Tibial nerve (tissue), 4 donors: ENCODE results near the gene DNAJB9. TPM values are rescaled to one million over a fixed set of nuclear protein-coding genes. Genes with fewer than 3 reads are reported as not detected.

Source experiments
- DNase-seq, 2 donors: peaks; one replicate each; pipeline ENCODE4 v3.0.0-alpha.2; 2019; ENCODE audit warnings: low spot score in 2 of 2
- H3K27ac ChIP-seq, 4 donors: fragments of 200-600 bp; sonication (generic) in 3 of 4; one replicate each; pipeline ENCODE4 v1.5.1; 2017 to 2019; ENCODE audit warnings: mild to moderate bottlenecking in 1 of 4
- H3K27me3 ChIP-seq, 2 donors: fragments of 200-600 bp; sonication (generic) in 1 of 2; one replicate each; pipeline versions ENCODE4 v1.5.1 to v1.6.0; 2017 to 2019
- H3K36me3 ChIP-seq, 3 donors: fragments of 200-600 bp; sonication (generic); one replicate each; pipeline ENCODE4 v1.5.1; 2018 to 2019
- H3K4me1 ChIP-seq, 4 donors: fragments of 200-600 bp; sonication (generic) in 3 of 4; one replicate each; pipeline ENCODE4 v1.5.1; 2017 to 2019
- H3K4me3 ChIP-seq, 4 donors: fragments of 200-600 bp; sonication (generic) in 3 of 4; one replicate each; pipeline ENCODE4 v1.5.1; 2017 to 2019; ENCODE audit warnings: mild to moderate bottlenecking in 1 of 4, moderate library complexity in 1 of 4
- H3K9me3 ChIP-seq, 4 donors: fragments of 200-600 bp; sonication (generic) in 3 of 4; one replicate each; pipeline ENCODE4 v1.5.1; 2017 to 2019
- CTCF ChIP-seq, 5 experiments: fragments of 200-600 bp in 3 of 5; fragments of 450-650 bp in 2 of 5; sonication (generic) in 3 of 5; IDR thresholded peaks; one replicate each; pipeline ENCODE4 v1.5.1; 2016 to 2019; ENCODE audit warnings: antibody characterized with exemption in 5 of 5, mild to moderate bottlenecking in 3 of 5, moderate library complexity in 2 of 5
- EP300 ChIP-seq, 2 donors: sonication (generic); formaldehyde crosslinking; IDR thresholded peaks; one replicate each; pipeline ENCODE4 v1.6.1; 2017; ENCODE audit warnings: antibody characterized with exemption in 2 of 2, mild to moderate bottlenecking in 1 of 2
- POLR2A ChIP-seq, 2 donors: fragments of 450-650 bp; IDR thresholded peaks; one replicate each; pipeline ENCODE4 v1.6.1; 2017; ENCODE audit warnings: antibody characterized with exemption in 2 of 2, mild to moderate bottlenecking in 2 of 2, moderate library complexity in 2 of 2
- WGBS, 2 donors: methylation state at CpG; one replicate each; pipeline ENCODE4 v1.1.5; 2018; 5-methylcytosine and 5-hydroxymethylcytosine counted together
- total RNA-seq, 4 donors: library from RNA; depleted of rRNA; stranded (reverse); fragments of >200 nt; gene quantifications; one replicate each; pipeline ENCODE4 v1.1.0, GENCODE V29; 2016

Gene DNAJB9
- total RNA-seq, 4 donors from 2014 or later = 14.7 to 20.4 (median 16.9) TPM

- no peak for DNase-seq
- no peak for TF ChIP-seq EP300 (IDR thresholded peaks at IDR 0.05)
- no peak for TF ChIP-seq POLR2A (IDR thresholded peaks at IDR 0.05)
- TF ChIP-seq CTCF (IDR thresholded peaks at IDR 0.05) = no peak
- no peaks in the 10 kb centered on the region for H3K27me3 ChIP-seq
- H3K36me3 ChIP-seq = peaks cover 0 to 41% (median 0%) of the 10 kb centered on the region in 3 donors
- H3K4me3 ChIP-seq = peak overlapping the region; percentile 71 to 95 (median 72)
- H3K9me3 ChIP-seq = no peaks in the 10 kb centered on the region
- peak overlapping the region; percentile 84 to 98 (median 96) for H3K27ac ChIP-seq
- WGBS, 2 donors = 13 to 15% methylated on average over 15 to 24 of the region's 24 CpGs
- peaks cover 0 to 45% (median 25%) of the 10 kb centered on the region in 4 donors for H3K4me1 ChIP-seq
Measured at GRCh38 chr7:108568801-108569380, 783 bp upstream of the DNAJB9 start.

- Histone ChIP-seq H3K27ac (peak overlapping the region; percentile 84 to 98 (median 96)), H3K27me3 (no peaks in the 10 kb centered on the region), H3K36me3 (peaks cover 0 to 35% (median 0%) of the 10 kb centered on the region in 3 donors), H3K4me1 (peaks cover 0 to 45% (median 25%) of the 10 kb centered on the region in 4 donors), H3K9me3 (no peaks in the 10 kb centered on the region), H3K4me3 (peak overlapping the region; percentile 71 to 95 (median 72))
- DNase-seq = peak in 1 of 2 donors; percentile 22
- 0% methylated on average over 34 to 35 of the region's 36 CpGs for whole genome bisulfite sequencing, 2 donors
- TF ChIP-seq POLR2A (IDR thresholded peaks at IDR 0.05) = peak in 1 of 2 donors; percentile 8
- no peak for TF ChIP-seq EP300 (IDR thresholded peaks at IDR 0.05)
Measured at GRCh38 chr7:108570146-108570755, 577 bp downstream of the DNAJB9 start.

- Histone ChIP-seq H3K4me1 (peaks cover 0 to 39% (median 21%) of the 10 kb centered on the region in 4 donors), H3K27me3 (no peaks in the 10 kb centered on the region), H3K9me3 (no peaks in the 10 kb centered on the region), H3K36me3 (peaks cover 0 to 23% (median 0%) of the 10 kb centered on the region in 3 donors), H3K4me3 (no peak overlapping the region), H3K27ac (no peak overlapping the region)
- DNase-seq = no peak
- no peak for TF ChIP-seq POLR2A (IDR thresholded peaks at IDR 0.05)
- TF ChIP-seq EP300 (IDR thresholded peaks at IDR 0.05) = no peak
- no peak for TF ChIP-seq CTCF (IDR thresholded peaks at IDR 0.05)
- WGBS, 2 donors = 94 to 98% methylated on average over 2 of the region's 2 CpGs
Measured at GRCh38 chr7:108572480-108572879, 2.8 kb downstream of the DNAJB9 start.

- Histone ChIP-seq H3K9me3 (peaks cover 0 to 11% (median 0%) of the 10 kb centered on the region in 4 donors), H3K36me3 (peaks cover 0 to 43% (median 0%) of the 10 kb centered on the region in 3 donors), H3K27me3 (no peaks in the 10 kb centered on the region), H3K4me3 (no peak overlapping the region), H3K27ac (no peak overlapping the region), H3K4me1 (peaks cover 0 to 24% (median 10%) of the 10 kb centered on the region in 4 donors)
- no peak for DNase-seq
- TF ChIP-seq EP300 (IDR thresholded peaks at IDR 0.05) = no peak
- no peak for TF ChIP-seq POLR2A (IDR thresholded peaks at IDR 0.05)
- WGBS, 2 donors = 76 to 90% methylated on average over 2 of the region's 2 CpGs
Measured at GRCh38 chr7:108575156-108575555, 5.5 kb downstream of the DNAJB9 start.

- no peak for DNase-seq
- Histone ChIP-seq H3K4me1 (peaks cover 0 to 18% (median 8%) of the 10 kb centered on the region in 4 donors), H3K36me3 (peaks cover 0 to 47% (median 0%) of the 10 kb centered on the region in 3 donors), H3K4me3 (no peak overlapping the region), H3K27me3 (no peaks in the 10 kb centered on the region), H3K9me3 (peaks cover 0 to 12% (median 0%) of the 10 kb centered on the region in 4 donors), H3K27ac (no peak overlapping the region)
- 91 to 96% methylated on average over 1 of the region's 1 CpG for WGBS, 2 donors
- TF ChIP-seq EP300 (IDR thresholded peaks at IDR 0.05) (no peak), CTCF (IDR thresholded peaks at IDR 0.05) (no peak), POLR2A (IDR thresholded peaks at IDR 0.05) (no peak)
Measured at GRCh38 chr7:108576116-108576515, 6.4 kb downstream of the DNAJB9 start.

- peaks cover 0 to 35% (median 0%) of the 10 kb centered on the region in 3 donors for H3K36me3 ChIP-seq
- no peaks in the 10 kb centered on the region for H3K4me1 ChIP-seq
- no peak for DNase-seq
- H3K9me3 ChIP-seq = peaks cover 0 to 12% (median 0%) of the 10 kb centered on the region in 4 donors
- H3K4me3 ChIP-seq = no peak overlapping the region
- no peaks in the 10 kb centered on the region for H3K27me3 ChIP-seq
- 96 to 97% methylated on average over 7 of the region's 7 CpGs for WGBS, 2 donors
- no peak overlapping the region for H3K27ac ChIP-seq
- TF ChIP-seq CTCF (IDR thresholded peaks at IDR 0.05) = no peak
- TF ChIP-seq EP300 (IDR thresholded peaks at IDR 0.05) = no peak
- TF ChIP-seq POLR2A (IDR thresholded peaks at IDR 0.05) = no peak
Measured at GRCh38 chr7:108578937-108579336, 9.3 kb downstream of the DNAJB9 start.
